A673 (cell line): ENCODE results near the gene TMEM236.

Source experiments
- CTCF ChIP-seq: fragments of 300-800, 200-600 bp; sonication (generic); conservative IDR thresholded peaks from 2 replicates; pipeline ENCODE4 v1.5.1; 2017; ENCODE audit warnings: low read depth, mild to moderate bottlenecking, antibody characterized with exemption, low read length, moderate library complexity, mixed read lengths
- EZH2 ChIP-seq: fragments of 200-600 bp; sonication (generic); IDR thresholded peaks from 2 replicates; pipeline ENCODE4 v1.6.1; 2017; ENCODE audit warnings: borderline replicate concordance, low read depth, mild to moderate bottlenecking, mixed read lengths, antibody characterized with exemption, low read length; ENCODE audit not compliant: poor library complexity, severe bottlenecking

GRCh38 chr10:17765602-17766001, 13.6 kb downstream of the TMEM236 start:
- no peak for TF ChIP-seq EZH2
- no peak for TF ChIP-seq CTCF
